GM21390 (cell line): ENCODE results near the gene HBP1.
"Not testable (repeated sequence)": the region's sequence is repeated elsewhere in the genome, so short reads cannot be mapped to it uniquely, and the experiment has no call there.

Source experiments
- ATAC-seq: cut with Tn5 transposase; IDR thresholded peaks from one replicate; pipeline ENCODE4 v1.9.1; 2021; ENCODE audit not compliant: unreplicated experiment

The HBP1 gene

GRCh38 chr7:107152011-107152410 is 16.8 kb upstream of the HBP1 start:
- no peak for ATAC-seq

DNA sequence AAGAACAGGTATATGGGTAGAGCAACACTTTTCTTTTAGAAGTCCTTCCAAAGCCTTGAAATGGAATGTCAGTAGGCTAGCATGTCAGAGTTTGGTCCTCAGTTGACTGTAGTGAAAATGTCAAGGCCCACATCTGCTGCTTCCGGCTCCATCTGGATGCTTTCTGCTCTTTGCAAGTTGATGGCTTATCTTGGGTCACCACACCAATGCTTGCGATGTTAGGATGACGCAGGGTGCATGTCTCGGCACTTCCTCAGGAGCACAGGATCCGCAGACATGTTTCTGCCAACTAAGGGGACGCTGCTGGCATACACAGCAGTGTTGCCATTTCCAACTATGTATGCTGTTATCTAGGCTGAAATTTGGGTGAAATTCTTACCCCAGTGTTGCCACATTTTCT is 14.0 kb upstream of the HBP1 start:
- ATAC-seq = no peak

- not testable (repeated sequence) for ATAC-seq
Measured at GRCh38 chr7:107155726-107156125, 13.1 kb upstream of the HBP1 start.

GRCh38 chr7:107157091-107157490 is 11.7 kb upstream of the HBP1 start:
- no peak for ATAC-seq

DNA sequence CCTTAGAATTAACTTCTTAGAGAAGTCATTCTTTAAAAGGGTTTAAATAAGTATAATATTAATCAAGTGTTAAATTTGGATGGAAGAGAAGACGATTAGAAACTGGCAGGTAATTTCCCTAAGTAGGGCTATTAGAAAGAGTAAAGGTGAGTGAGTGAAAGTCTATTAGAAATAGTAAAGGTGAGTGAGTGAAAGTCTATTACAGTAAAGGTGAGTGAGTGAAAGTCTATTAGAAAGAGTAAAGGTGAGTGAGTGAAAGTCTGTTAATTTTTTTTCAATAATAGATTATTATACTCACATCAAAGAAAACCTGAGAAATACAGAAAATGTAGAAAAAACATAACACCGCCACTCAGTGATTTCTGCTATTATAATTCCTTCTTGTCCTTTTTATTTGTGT is 10.8 kb upstream of the HBP1 start:
- ATAC-seq = no peak

DNA sequence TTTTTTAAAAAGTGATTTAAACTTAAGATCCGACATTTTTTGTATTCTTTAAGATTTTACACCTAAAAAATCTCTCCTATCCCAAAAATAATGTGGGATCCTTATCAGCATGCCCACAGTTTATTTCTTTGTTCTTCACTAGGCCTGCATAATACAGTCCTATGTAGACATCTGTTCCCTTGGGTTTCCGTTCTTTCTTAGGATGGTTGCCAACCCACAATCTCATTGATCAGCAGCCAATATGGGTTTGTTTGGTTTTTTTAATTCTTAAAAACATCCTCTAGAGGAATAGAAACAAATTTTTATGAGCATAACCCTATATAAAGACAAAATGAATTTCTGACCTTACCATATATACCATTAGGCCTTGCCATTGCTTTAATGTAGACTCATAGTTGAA is 8.4 kb upstream of the HBP1 start:
- no peak for ATAC-seq

DNA sequence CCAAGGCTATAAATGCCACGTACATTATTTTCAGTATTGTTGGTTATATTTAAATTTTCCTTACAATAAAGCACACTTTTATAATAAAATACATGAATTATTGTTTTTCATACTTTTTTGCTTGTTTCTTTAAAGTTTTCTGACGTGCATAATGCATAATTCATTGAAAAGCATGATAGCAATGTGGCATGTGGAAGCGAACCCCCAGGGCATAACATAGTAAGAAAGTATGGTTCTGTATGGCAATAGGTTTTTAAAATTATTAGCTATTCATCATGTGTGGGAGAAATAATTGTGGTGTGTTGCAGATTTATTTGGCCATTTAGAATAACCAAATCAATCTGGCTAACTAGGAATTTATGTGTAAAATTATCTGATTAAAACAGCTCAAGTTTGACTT is 7.4 kb upstream of the HBP1 start:
- ATAC-seq = no peak

- no peak for ATAC-seq
Measured at GRCh38 chr7:107162475-107162874, 6.3 kb upstream of the HBP1 start.

- ATAC-seq = no peak
Measured at GRCh38 chr7:107164092-107164491, 4.7 kb upstream of the HBP1 start.

- ATAC-seq = no peak
Measured at GRCh38 chr7:107165341-107165740, 3.5 kb upstream of the HBP1 start.

- no peak for ATAC-seq
Measured at GRCh38 chr7:107166736-107167426, 1.9 kb upstream of the HBP1 start.

GRCh38 chr7:107167483-107168232 is 1.1 kb upstream of the HBP1 start:
- no peak for ATAC-seq

GRCh38 chr7:107169120-107170050 is 582 bp downstream of the HBP1 start:
- peak; percentile 21 for ATAC-seq

GRCh38 chr7:107170051-107170915 is 1.5 kb downstream of the HBP1 start:
- ATAC-seq = no peak

DNA sequence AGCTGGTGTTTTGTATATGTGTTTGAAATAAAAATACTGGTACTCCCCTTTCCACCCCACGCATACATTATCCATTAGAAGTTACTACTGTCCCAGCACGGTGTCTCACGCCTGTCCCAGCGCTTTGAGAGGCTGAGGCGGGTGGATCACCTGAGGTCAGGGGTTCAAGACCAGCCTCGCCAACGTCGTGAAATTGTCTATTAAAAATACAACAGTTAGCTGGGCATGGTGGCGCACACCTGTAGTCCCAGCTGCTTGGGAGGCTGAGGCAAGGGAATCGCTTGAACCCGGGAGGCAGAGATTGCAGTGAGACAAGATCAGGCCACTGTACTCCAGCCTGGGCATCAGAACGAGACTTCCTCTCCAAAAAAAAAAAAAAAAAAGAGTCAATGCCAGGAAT is 2.7 kb downstream of the HBP1 start:
- ATAC-seq = no peak

GRCh38 chr7:107172276-107173032 is 3.7 kb downstream of the HBP1 start:
- ATAC-seq = no peak

DNA sequence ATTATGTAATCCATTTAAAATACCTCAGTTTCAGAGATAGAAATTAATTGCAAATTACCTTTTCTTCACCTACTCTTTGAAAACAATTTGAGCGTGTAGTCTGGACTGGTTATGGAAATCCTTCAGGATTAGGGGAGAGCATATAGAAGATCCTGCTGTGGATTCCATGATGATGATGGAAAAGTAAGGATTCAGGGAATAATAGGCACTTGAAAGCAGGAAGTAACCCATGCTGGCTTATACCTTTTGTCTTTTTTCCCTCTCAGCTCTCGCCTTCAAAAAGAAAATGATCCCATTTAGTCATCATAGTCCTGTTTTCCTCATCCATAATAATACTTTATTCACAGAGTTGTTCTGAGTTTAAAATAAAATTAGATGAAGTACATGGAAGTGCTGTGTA is 4.4 kb downstream of the HBP1 start:
- no peak for ATAC-seq

DNA sequence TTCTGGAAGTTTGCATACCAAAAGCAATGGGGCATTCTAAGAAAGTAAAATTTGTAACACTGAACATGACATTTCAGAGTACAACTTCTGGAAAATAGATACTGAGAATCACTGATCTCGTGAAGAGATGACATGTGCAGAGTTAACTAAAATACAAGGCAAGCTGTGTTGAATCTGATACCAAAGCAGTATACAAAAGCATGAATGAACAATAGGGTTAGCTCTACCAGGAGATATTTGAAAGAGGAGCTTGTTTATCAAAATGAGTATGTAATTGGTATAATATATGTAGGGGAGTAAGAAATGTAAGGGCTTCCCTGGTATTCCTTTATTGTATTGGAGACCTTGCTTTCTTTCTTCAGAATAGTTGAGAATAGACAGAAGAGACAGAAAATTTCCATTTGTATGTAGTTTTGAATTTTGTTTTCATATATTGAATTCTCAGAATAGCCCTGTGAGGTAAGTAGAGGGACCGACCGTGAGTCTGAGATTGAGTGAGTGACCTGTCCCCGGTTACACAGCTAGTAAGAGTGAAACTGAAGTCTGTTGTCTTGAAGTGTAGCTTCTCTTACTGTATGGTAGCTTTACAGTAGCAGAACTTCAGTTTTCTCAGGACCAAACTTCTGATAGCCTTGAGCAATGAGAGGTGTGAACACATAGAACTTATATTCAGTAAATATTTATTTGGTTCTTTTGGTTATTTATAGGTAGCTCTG is 5.0 kb downstream of the HBP1 start:
- ATAC-seq = peak; percentile 62
